NT2/D1 (cell line): ENCODE data around the gene PTPN14.

Experiments
- DNase-seq: peaks from one replicate; pipeline ENCODE4 v3.0.0-alpha.2; 2011; ENCODE audit warnings: low read depth, low spot score
- H3K27me3 ChIP-seq: 2 replicates; pipeline ENCODE4 v1.6.0; 2011; ENCODE audit warnings: mild to moderate bottlenecking; ENCODE audit not compliant: insufficient read length, insufficient read depth
- H3K36me3 ChIP-seq: 2 replicates; pipeline ENCODE4 v1.6.1; 2011; ENCODE audit warnings: mild to moderate bottlenecking, low read length, mixed read lengths; ENCODE audit not compliant: insufficient read depth, insufficient read length
- H3K4me1 ChIP-seq: 2 replicates; pipeline ENCODE4 v1.5.1; 2011; ENCODE audit not compliant: insufficient read depth, insufficient read length
- H3K4me3 ChIP-seq: 2 replicates; pipeline ENCODE4 v1.5.1; 2011; ENCODE audit warnings: low read depth; ENCODE audit not compliant: insufficient read length
- H3K9ac ChIP-seq: 2 replicates; pipeline ENCODE4 v1.6.0; 2011; ENCODE audit warnings: low read depth; ENCODE audit not compliant: insufficient read length
- H3K9me3 ChIP-seq: 2 replicates; pipeline ENCODE4 v1.5.1; 2011; ENCODE audit warnings: mild to moderate bottlenecking, low read length; ENCODE audit not compliant: insufficient read depth
- SUZ12 ChIP-seq: IDR thresholded peaks from 2 replicates; pipeline ENCODE4 v1.6.1; 2011; ENCODE audit not compliant: insufficient read length, insufficient read depth; ENCODE audit errors: extremely low read depth
- YY1 ChIP-seq: IDR thresholded peaks from 2 replicates; pipeline ENCODE4 v1.6.1; 2011; ENCODE audit not compliant: insufficient read length, insufficient read depth
- ZNF274 ChIP-seq: IDR thresholded peaks from 2 replicates; pipeline ENCODE4 v1.6.1; 2011; ENCODE audit warnings: mild to moderate bottlenecking, low read depth, low read length

The PTPN14 gene

GRCh38 chr1:214418391-214418790 lies 133.0 kb downstream of the PTPN14 start:
- DNase-seq: no peak
- Histone ChIP-seq H3K4me3 (no peak overlapping the region), H3K27me3 (no peaks in the 10 kb centered on the region), H3K36me3 (peaks cover 21% of the 10 kb centered on the region), H3K4me1 (no peaks in the 10 kb centered on the region), H3K9ac (no peak overlapping the region), H3K9me3 (no peaks in the 10 kb centered on the region)
- TF ChIP-seq ZNF274 (no peak), SUZ12 (no peak), YY1 (no peak)

- H3K4me3 ChIP-seq: no peak overlapping the region
- H3K4me1 ChIP-seq: no peaks in the 10 kb centered on the region
- H3K9ac ChIP-seq: no peak overlapping the region
- H3K36me3 ChIP-seq: peaks cover 18% of the 10 kb centered on the region
- H3K9me3 ChIP-seq: no peaks in the 10 kb centered on the region
- no peak for DNase-seq
- H3K27me3 ChIP-seq: no peaks in the 10 kb centered on the region
- TF ChIP-seq ZNF274 (no peak), YY1 (no peak), SUZ12 (no peak)
Measured at GRCh38 chr1:214417545-214418210, 133.7 kb downstream of the PTPN14 start.

GRCh38 chr1:214416858-214417257 lies 134.5 kb downstream of the PTPN14 start:
- Histone ChIP-seq H3K27me3 (no peaks in the 10 kb centered on the region), H3K9me3 (no peaks in the 10 kb centered on the region), H3K4me3 (no peak overlapping the region), H3K4me1 (no peaks in the 10 kb centered on the region), H3K36me3 (peaks cover 18% of the 10 kb centered on the region), H3K9ac (no peak overlapping the region)
- no peak for DNase-seq
- TF ChIP-seq YY1 (no peak), ZNF274 (no peak), SUZ12 (no peak)

GRCh38 chr1:214416417-214416816 lies 135.0 kb downstream of the PTPN14 start:
- no peak for DNase-seq
- no peaks in the 10 kb centered on the region for H3K4me1 ChIP-seq
- no peaks in the 10 kb centered on the region for H3K9me3 ChIP-seq
- no peak overlapping the region for H3K4me3 ChIP-seq
- peaks cover 20% of the 10 kb centered on the region for H3K36me3 ChIP-seq
- no peak overlapping the region for H3K9ac ChIP-seq
- H3K27me3 ChIP-seq: no peaks in the 10 kb centered on the region
- TF ChIP-seq YY1 (no peak), SUZ12 (no peak), ZNF274 (no peak)

- H3K4me1 ChIP-seq: no peaks in the 10 kb centered on the region
- TF ChIP-seq ZNF274 (no peak), YY1 (no peak), SUZ12 (no peak)
- DNase-seq: no peak
- H3K9me3 ChIP-seq: no peaks in the 10 kb centered on the region
- peaks cover 33% of the 10 kb centered on the region for H3K36me3 ChIP-seq
- no peak overlapping the region for H3K9ac ChIP-seq
- no peak overlapping the region for H3K4me3 ChIP-seq
- no peaks in the 10 kb centered on the region for H3K27me3 ChIP-seq
Measured at GRCh38 chr1:214415131-214415530, 136.3 kb downstream of the PTPN14 start.

GRCh38 chr1:214414691-214415090 lies 136.7 kb downstream of the PTPN14 start:
- Histone ChIP-seq H3K27me3 (no peaks in the 10 kb centered on the region), H3K4me3 (no peak overlapping the region), H3K36me3 (peaks cover 33% of the 10 kb centered on the region), H3K9me3 (no peaks in the 10 kb centered on the region), H3K4me1 (no peaks in the 10 kb centered on the region), H3K9ac (no peak overlapping the region)
- TF ChIP-seq ZNF274 (no peak), YY1 (no peak), SUZ12 (no peak)
- no peak for DNase-seq

DNA sequence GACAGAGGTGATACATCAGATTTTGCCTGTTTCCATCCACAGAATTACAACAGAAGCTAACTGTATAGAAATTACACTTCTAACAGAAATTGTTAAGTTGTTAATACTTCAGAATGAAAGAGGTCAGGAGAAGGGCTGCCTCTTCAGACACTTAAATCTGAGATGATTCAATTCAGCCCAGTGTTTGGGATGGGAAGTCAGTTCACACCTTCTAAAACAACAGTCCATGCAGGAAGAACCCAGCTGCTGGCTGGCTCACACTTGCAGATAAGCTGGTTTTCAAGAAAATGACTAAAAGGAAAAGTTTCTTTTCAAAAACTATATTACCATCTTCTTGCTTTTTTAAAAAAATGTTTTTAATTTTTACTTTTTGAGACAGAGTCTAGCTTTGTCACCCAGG lies 138.1 kb downstream of the PTPN14 start:
- Histone ChIP-seq H3K36me3 (peaks cover 39% of the 10 kb centered on the region), H3K4me1 (no peaks in the 10 kb centered on the region), H3K9ac (no peak overlapping the region), H3K4me3 (no peak overlapping the region), H3K9me3 (no peaks in the 10 kb centered on the region), H3K27me3 (no peaks in the 10 kb centered on the region)
- TF ChIP-seq ZNF274: no peak
- TF ChIP-seq YY1: no peak
- TF ChIP-seq SUZ12: no peak
- DNase-seq: no peak
